ENCODE data around the gene GPN1.
"Not testable (repeated sequence)": the region's sequence is repeated elsewhere in the genome, so short reads cannot be mapped to it uniquely, and the experiment has no call there.

GPN1 gene

GRCh38 chr2:27628767-27629709 is at the start of gene GPN1, which contains the start of gene CCDC121:
TSS of gene GPN1 (plus strand) at chr2:27629050. CDS start at chr2:27629059, 9 bp downstream.
TSS of gene CCDC121 (minus strand) at chr2:27629012. CDS start at chr2:27627799, 1,213 bp downstream.
- Mint-ChIP-seq H3K9me3 (no peaks in the 10 kb centered on the region), H3K27me3 (no peaks in the 10 kb centered on the region), H3K4me3 (no peak within 1 kb of the TSS), H3K27ac (no peak within 1 kb of the TSS), H3K4me1 (ENCODE audit: low read depth) (peaks cover 9% of the 10 kb centered on the region), H3K36me3 (ENCODE audit: low read depth) (peaks cover 47% of the 10 kb centered on the region)

GRCh38 chr2:27581417-27582128 is 47.3 kb upstream of the GPN1 start:
- Mint-ChIP-seq H3K9me3 (peaks cover 12% of the 10 kb centered on the region), H3K4me3 (no peak overlapping the region), H3K4me1 (ENCODE audit: low read depth) (peaks cover 35% of the 10 kb centered on the region), H3K36me3 (ENCODE audit: low read depth) (peaks cover 15% of the 10 kb centered on the region), H3K27ac (no peak overlapping the region), H3K27me3 (no peaks in the 10 kb centered on the region)

- H3K4me1 Mint-ChIP-seq (ENCODE audit: low read depth) = peaks cover 42% of the 10 kb centered on the region
- peaks cover 12% of the 10 kb centered on the region for H3K9me3 Mint-ChIP-seq
- H3K27ac Mint-ChIP-seq = peak overlapping the region; percentile 89
- H3K27me3 Mint-ChIP-seq = no peaks in the 10 kb centered on the region
- peaks cover 18% of the 10 kb centered on the region for H3K36me3 Mint-ChIP-seq (ENCODE audit: low read depth)
- H3K4me3 Mint-ChIP-seq = peak overlapping the region; percentile 91
These were observed 46.6 kb upstream of the GPN1 start for GRCh38 chr2:27582129-27582694.

GRCh38 chr2:27582695-27583389 is 46.0 kb upstream of the GPN1 start, which contains the start of gene ZNF512:
TSS of gene ZNF512 (plus strand) at chr2:27583042. CDS start at chr2:27583113, 71 bp downstream.
- Mint-ChIP-seq H3K36me3 (ENCODE audit: low read depth) (peaks cover 19% of the 10 kb centered on the region), H3K27ac (peak within 1 kb of the TSS; percentile 89), H3K4me1 (ENCODE audit: low read depth) (peaks cover 46% of the 10 kb centered on the region), H3K9me3 (peaks cover 9% of the 10 kb centered on the region), H3K27me3 (no peaks in the 10 kb centered on the region), H3K4me3 (peak within 1 kb of the TSS; percentile 91)

- Mint-ChIP-seq H3K27me3 (no peaks in the 10 kb centered on the region), H3K9me3 (peaks cover 7% of the 10 kb centered on the region), H3K4me3 (peak overlapping the region; percentile 91), H3K36me3 (ENCODE audit: low read depth) (peaks cover 25% of the 10 kb centered on the region), H3K4me1 (ENCODE audit: low read depth) (peaks cover 52% of the 10 kb centered on the region), H3K27ac (peak overlapping the region; percentile 89)
These were observed 45.4 kb upstream of the GPN1 start for GRCh38 chr2:27583390-27583915.

- Mint-ChIP-seq H3K27me3 (no peaks in the 10 kb centered on the region), H3K36me3 (ENCODE audit: low read depth) (peaks cover 34% of the 10 kb centered on the region), H3K4me3 (peak overlapping the region; percentile 91), H3K27ac (peak overlapping the region; percentile 2), H3K9me3 (peaks cover 1% of the 10 kb centered on the region), H3K4me1 (ENCODE audit: low read depth) (peaks cover 60% of the 10 kb centered on the region)
These were observed 44.3 kb upstream of the GPN1 start for GRCh38 chr2:27584597-27584996.

GRCh38 chr2:27587025-27587424 is 41.8 kb upstream of the GPN1 start:
- Mint-ChIP-seq H3K4me3 (peak overlapping the region; percentile 72), H3K9me3 (peaks cover 15% of the 10 kb centered on the region), H3K27ac (peak overlapping the region; percentile 70), H3K27me3 (no peaks in the 10 kb centered on the region), H3K4me1 (ENCODE audit: low read depth) (peaks cover 67% of the 10 kb centered on the region), H3K36me3 (ENCODE audit: low read depth) (peaks cover 49% of the 10 kb centered on the region)

GRCh38 chr2:27588308-27588707 is 40.5 kb upstream of the GPN1 start:
- peaks cover 15% of the 10 kb centered on the region for H3K9me3 Mint-ChIP-seq
- no peak overlapping the region for H3K4me3 Mint-ChIP-seq
- H3K27ac Mint-ChIP-seq = no peak overlapping the region
- H3K4me1 Mint-ChIP-seq (ENCODE audit: low read depth) = peaks cover 64% of the 10 kb centered on the region
- H3K27me3 Mint-ChIP-seq = no peaks in the 10 kb centered on the region
- peaks cover 55% of the 10 kb centered on the region for H3K36me3 Mint-ChIP-seq (ENCODE audit: low read depth)

- no peak overlapping the region for H3K27ac Mint-ChIP-seq
- H3K4me1 Mint-ChIP-seq (ENCODE audit: low read depth) = peaks cover 54% of the 10 kb centered on the region
- H3K9me3 Mint-ChIP-seq = peaks cover 20% of the 10 kb centered on the region
- peaks cover 70% of the 10 kb centered on the region for H3K36me3 Mint-ChIP-seq (ENCODE audit: low read depth)
- no peak overlapping the region for H3K4me3 Mint-ChIP-seq
- H3K27me3 Mint-ChIP-seq = no peaks in the 10 kb centered on the region
These were observed 37.1 kb upstream of the GPN1 start for GRCh38 chr2:27591745-27592144.

GRCh38 chr2:27593240-27593639 is 35.6 kb upstream of the GPN1 start:
- H3K27me3 Mint-ChIP-seq = no peaks in the 10 kb centered on the region
- peaks cover 55% of the 10 kb centered on the region for H3K4me1 Mint-ChIP-seq (ENCODE audit: low read depth)
- no peak overlapping the region for H3K27ac Mint-ChIP-seq
- H3K36me3 Mint-ChIP-seq (ENCODE audit: low read depth) = peaks cover 73% of the 10 kb centered on the region
- H3K4me3 Mint-ChIP-seq = no peak overlapping the region
- H3K9me3 Mint-ChIP-seq = peaks cover 20% of the 10 kb centered on the region

- H3K27me3 Mint-ChIP-seq, H3K4me3 Mint-ChIP-seq, H3K27ac Mint-ChIP-seq: not testable (repeated sequence)
- H3K4me1 Mint-ChIP-seq (ENCODE audit: low read depth) = peaks cover 56% of the 10 kb centered on the region
- peaks cover 20% of the 10 kb centered on the region for H3K9me3 Mint-ChIP-seq
- peaks cover 72% of the 10 kb centered on the region for H3K36me3 Mint-ChIP-seq (ENCODE audit: low read depth)
These were observed 34.7 kb upstream of the GPN1 start for GRCh38 chr2:27594020-27594703.

- Mint-ChIP-seq H3K9me3 (peaks cover 11% of the 10 kb centered on the region), H3K4me1 (ENCODE audit: low read depth) (peaks cover 58% of the 10 kb centered on the region), H3K36me3 (ENCODE audit: low read depth) (peaks cover 72% of the 10 kb centered on the region)
- not testable (repeated sequence) for H3K4me3 Mint-ChIP-seq, H3K27me3 Mint-ChIP-seq, H3K27ac Mint-ChIP-seq
These were observed 33.4 kb upstream of the GPN1 start for GRCh38 chr2:27595412-27595811.

GRCh38 chr2:27596627-27597026 is 32.2 kb upstream of the GPN1 start:
- H3K36me3 Mint-ChIP-seq (ENCODE audit: low read depth) = peaks cover 74% of the 10 kb centered on the region
- H3K4me3 Mint-ChIP-seq = no peak overlapping the region
- no peaks in the 10 kb centered on the region for H3K27me3 Mint-ChIP-seq
- peaks cover 55% of the 10 kb centered on the region for H3K4me1 Mint-ChIP-seq (ENCODE audit: low read depth)
- peak overlapping the region; percentile 49 for H3K27ac Mint-ChIP-seq
- peaks cover 6% of the 10 kb centered on the region for H3K9me3 Mint-ChIP-seq

- H3K4me3 Mint-ChIP-seq = no peak overlapping the region
- no peak overlapping the region for H3K27ac Mint-ChIP-seq
- peaks cover 4% of the 10 kb centered on the region for H3K4me1 Mint-ChIP-seq (ENCODE audit: low read depth)
- no peaks in the 10 kb centered on the region for H3K9me3 Mint-ChIP-seq
- peaks cover 54% of the 10 kb centered on the region for H3K36me3 Mint-ChIP-seq (ENCODE audit: low read depth)
- H3K27me3 Mint-ChIP-seq = no peaks in the 10 kb centered on the region
These were observed 22.2 kb upstream of the GPN1 start for GRCh38 chr2:27606611-27607010.
